Activated CD4-positive, alpha-beta T cell treated with anti-CD3 and anti-CD28 coated beads, Interleukin-10, Interleukin-2, amounts not matched to agents 100 ng/mL and 50 ng/mL, durations not matched to agents 16 hours and 8 hours (primary cell): ENCODE data around the gene RFX4.
A peak's percentile ranks its signal among the peaks of the same experiment; 100 is the strongest.

Experiments
- DNase-seq: peaks from one replicate; pipeline ENCODE4 v3.0.0-alpha.2; 2020

RFX4 gene

DNA sequence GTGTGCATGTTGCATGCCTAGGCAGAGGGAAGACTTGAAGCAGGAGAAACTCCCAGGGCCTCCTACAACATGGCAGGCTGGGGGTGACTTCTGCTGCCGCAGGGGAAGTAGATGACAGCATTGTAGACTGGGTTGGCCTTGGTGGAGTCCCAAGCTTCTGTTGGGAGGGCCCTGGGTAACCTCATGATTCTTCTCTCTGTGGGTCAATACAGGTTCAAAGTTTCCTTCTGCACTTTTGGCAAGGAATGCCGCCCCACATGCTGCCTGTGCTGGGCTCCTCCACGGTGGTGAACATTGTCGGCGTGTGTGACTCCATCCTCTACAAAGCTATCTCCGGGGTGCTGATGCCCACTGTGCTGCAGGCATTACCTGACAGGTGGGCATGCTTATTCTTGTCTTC is 113.3 kb downstream of the RFX4 start:
- no peak for DNase-seq

- no peak for DNase-seq
Measured at GRCh38 chr12:106696681-106697417, 114.0 kb downstream of the RFX4 start.

DNA sequence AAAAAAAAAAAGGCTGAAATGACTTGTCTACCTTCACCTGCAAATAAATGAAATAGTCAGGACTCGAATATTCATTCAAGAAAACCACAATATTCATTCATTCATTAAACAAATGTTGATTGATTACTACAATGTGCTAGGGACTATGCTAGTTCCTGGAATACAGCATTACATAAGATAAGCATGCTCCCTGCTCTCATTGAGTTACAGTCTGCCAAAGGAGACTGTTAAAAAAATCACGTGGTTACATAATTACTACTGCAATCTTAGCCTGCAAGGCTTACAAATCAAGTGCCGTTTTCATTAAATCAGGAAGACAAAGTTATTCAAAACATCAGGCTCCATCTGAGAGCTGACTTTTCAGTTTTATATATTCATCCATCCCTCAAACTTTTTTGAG is 121.3 kb downstream of the RFX4 start:
- no peak for DNase-seq

- DNase-seq, result no peak
Measured at GRCh38 chr12:106705971-106706370, 123.2 kb downstream of the RFX4 start.

DNA sequence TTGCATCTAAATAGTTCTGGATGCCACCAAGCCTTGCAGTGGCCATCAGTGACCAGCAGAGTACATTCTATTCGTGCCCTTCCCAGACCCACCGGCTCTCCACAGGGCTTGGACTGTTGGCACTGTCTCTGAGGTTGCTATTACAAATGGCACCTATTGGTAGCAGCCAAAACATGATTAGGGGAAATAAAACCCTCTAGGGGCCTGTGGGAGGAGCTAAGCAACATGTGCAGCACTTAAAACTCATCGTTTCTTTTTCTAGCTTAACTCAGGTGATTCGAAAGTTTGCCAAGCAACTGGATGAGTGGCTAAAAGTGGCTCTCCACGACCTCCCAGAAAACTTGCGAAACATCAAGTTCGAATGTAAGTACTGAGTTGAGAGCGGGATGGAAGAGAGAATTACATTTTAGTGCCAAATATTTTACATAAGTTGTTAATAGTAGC is 126.3 kb downstream of the RFX4 start:
- no peak for DNase-seq

- DNase-seq, result no peak
Measured at GRCh38 chr12:106710143-106710893, 127.5 kb downstream of the RFX4 start.

DNA sequence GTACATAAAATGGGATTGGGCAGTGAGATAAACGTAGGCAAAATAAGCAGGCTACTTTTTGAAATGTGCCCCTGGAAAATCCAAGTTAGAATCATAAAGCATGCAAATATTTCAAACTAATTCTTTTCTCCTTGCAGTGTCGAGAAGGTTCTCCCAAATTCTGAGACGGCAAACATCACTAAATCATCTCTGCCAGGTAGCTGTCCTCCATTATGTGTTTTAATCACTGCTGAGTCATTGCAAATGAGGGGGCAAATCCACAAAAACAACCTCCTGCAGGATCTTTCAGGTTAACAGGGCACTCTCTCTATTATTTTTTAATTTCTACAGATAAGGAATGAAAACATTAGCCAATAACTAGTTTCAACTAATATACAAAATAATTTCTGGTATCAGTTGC is 128.5 kb downstream of the RFX4 start:
- no peak for DNase-seq

DNA sequence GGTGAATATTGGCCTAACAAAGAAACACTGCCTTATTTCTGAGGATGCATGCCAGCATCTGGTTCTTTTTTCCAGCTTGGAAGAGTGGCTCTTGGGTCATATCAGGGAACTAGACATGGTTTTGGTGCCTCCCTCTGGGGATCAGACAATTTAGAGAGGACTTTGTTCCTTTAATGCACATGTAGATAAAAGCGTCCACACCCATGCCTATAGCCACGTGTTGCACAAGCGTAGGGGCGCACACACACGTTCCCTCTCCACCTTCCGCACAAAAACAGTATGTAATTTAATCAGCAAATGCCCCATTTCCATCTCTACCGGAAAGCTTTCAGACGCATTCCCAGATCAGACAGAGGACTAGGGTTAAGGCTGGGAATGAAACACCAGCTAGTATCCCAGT is 130.0 kb downstream of the RFX4 start:
- no peak for DNase-seq

GRCh38 chr12:106714926-106715325 is 132.1 kb downstream of the RFX4 start:
- no peak for DNase-seq

GRCh38 chr12:106715582-106715981 is 132.8 kb downstream of the RFX4 start:
- DNase-seq, result no peak

DNA sequence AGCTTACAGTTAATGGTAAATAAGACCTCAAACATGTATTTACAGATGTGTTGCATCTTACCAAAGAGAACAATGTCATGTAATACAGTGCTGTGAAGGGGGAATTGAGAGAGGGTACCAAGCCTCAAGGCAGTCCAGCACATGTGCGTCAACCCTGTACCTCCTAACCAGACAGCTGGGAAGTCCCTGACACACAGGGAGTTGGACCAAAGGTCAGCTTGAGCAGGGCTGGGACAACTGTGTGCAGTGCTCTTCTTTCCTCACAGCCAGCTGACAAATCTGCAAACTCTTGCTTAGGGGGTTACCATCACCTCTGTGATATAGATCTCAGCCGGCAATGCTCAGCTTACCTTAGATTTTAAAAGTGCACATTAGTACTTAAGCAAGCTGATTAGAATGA is 134.9 kb downstream of the RFX4 start:
- DNase-seq, result no peak

- DNase-seq, result no peak
Measured at GRCh38 chr12:106719879-106720278, 137.1 kb downstream of the RFX4 start.

GRCh38 chr12:106720696-106721095 is 137.9 kb downstream of the RFX4 start:
- no peak for DNase-seq

DNA sequence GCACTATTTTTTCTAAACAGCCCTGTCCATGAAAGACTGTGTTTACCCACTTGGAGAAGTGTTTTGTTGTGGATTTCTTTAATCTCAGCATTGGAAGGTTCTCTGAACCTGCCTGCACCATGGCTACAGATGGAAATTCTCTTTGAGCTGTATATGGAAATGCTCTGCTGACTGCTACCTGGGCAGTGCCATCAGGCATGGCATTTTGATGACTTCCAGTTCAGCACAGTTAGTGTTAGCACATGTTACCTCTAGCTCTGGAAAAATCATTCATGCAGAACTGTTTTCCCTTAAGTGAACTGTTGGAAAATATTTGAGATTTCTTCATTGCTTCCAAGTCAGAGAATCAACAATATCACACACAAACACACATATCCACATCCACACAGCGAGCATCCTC is 139.1 kb downstream of the RFX4 start:
- no peak for DNase-seq

DNA sequence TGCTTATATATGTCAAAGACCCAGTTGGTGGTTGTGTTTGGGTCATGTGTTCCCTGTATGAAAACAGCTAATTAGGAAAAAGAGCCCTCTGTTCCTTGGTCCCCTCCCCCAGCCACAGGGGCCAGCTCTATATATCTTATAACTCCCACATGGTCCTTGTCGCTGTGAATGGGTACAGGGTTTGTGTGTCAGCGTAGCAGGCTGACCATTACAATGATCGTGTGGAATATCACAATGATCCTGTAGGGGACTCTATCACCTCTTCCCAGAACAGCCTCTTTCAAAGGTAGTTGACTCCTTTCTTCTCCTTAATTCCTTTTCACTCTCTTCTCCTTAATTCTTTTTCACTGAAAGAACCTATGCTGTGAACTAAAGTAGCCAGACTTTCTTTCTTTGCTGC is 140.0 kb downstream of the RFX4 start:
- DNase-seq, result no peak

GRCh38 chr12:106723416-106723815 is 140.6 kb downstream of the RFX4 start:
- no peak for DNase-seq

- no peak for DNase-seq
Measured at GRCh38 chr12:106724116-106724515, 141.3 kb downstream of the RFX4 start.

- DNase-seq, result no peak
Measured at GRCh38 chr12:106724934-106725333, 142.1 kb downstream of the RFX4 start.

DNA sequence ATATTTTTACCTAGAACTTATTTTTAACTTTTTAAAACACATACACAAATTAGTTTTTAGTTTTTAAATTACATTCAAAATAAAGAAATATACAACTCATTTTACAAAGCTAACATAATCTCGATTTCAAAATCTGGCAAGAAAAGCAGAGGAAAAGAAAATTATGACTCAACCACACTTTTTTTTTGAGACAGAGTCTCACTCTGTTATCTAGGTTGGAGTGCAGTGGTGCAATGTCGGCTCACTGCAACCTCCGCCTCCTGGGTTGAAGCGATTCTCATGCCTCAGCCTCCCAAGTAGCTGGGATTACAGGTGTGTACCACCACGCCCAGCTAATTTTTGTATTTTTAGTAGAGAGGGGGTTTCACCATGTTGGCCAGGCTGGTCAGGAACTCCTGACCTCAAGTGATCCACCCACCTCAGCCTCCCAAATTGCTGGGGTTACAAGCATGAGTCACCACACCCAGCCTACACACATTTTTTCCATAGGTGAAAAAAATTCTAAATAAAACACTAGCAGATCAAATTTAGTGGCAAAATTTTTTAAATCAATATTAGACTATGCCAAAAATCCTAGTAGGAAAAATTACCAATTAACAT is 143.9 kb downstream of the RFX4 start:
- peak; percentile 8 for DNase-seq

DNA sequence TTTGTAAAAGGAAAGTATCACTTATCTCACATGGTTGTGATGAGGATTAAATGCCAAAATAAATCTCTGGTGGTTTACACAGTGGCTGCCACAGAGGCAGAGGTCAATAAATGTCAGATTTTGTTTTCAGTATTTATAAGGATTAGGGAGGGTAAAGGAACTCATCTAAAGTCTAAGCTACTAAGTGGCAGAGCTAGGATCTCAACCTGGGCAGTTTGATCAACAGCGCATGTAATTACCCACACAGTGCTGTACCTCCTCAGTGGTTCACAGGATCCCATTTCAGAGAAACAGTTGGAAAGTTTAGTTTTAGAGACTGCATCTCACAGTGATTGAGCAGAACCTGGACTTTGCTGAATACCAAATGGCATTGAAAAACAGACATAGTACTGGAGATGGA is 146.8 kb downstream of the RFX4 start:
- DNase-seq, result no peak

DNA sequence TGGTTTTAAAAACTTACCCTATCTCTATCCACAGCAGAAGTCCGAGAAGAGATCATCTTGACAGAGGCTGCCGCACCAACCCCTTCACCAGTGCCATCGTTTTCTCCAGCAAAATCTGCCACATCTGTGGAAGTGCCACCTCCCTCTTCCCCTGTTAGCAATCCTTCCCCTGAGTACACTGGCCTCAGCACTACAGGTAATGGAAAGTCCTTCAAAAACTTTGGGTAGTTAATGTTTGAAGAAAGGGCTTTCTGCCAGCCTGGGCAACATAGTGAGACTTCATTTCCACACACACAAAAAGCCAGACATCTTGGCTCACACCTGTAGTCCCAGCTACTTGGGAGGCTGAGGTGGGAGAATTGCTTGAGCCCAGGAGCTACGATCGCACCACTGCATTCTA is 150.1 kb downstream of the RFX4 start:
- no peak for DNase-seq

GRCh38 chr12:106733660-106734059 is 150.9 kb downstream of the RFX4 start:
- no peak for DNase-seq

DNA sequence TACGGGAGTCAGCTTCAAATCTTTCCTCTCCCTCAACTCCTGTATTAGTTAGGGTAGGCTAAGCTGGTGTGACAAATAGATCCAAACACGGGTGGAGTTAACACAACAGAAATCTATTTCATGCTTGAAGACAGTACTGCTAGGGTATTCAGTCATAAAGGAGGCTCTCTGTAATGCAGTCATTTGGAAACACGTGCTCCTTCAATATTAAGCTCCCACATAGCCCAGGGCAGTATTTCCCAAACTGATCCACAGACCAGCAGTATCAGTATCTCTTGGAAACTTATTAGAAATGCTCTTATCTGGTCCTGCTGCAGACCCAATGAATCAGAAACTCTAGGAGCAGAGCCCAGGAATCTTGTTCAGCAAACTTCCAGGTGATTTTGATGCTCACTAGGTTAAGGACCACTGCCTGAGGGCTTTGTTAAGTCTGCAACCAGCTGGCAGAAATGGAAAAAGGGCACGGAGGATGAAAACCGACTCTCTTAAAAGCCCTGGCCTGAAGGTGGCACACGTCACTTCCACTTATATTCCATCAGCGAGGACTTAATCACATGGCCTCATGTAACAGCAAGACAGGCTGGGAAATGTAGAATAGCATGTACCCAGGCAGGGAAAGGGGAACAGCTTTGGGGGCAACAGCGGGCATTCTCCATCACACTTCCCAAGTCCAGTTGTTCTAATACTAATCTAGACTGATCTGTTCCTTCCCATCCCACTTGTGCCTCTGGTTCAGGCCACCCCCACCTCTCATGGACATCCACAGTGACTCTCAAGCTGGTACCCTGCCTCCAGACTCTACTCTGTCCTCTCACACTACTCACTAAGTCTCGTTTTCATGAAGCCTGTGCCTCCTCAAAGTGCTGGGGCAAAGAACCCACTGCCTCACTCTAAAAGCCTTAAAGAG is 153.5 kb downstream of the RFX4 start:
- no peak for DNase-seq
